K562 (cell line): ENCODE measurements around the gene WDR90. TPM values are rescaled to one million over a fixed set of nuclear protein-coding genes. Genes with fewer than 3 reads are reported as not detected.

Experiments
- ELF2 ChIP-seq: fragments of 250-450 bp; sonication (Bioruptor Pico); IDR thresholded peaks from 2 replicates; pipeline ENCODE4 v1.5.0; 2021; ENCODE audit warnings: mild to moderate bottlenecking
- HMGXB4 ChIP-seq: sonication (generic); formaldehyde crosslinking; IDR thresholded peaks from 2 replicates; pipeline ENCODE4 v1.8.1; 2023; ENCODE audit warnings: mild to moderate bottlenecking, missing genetic modification reagents
- JUND ChIP-seq, 2 experiments: IDR thresholded peaks; 2 replicates in 1 of 2; 3 replicates in 1 of 2; pipeline ENCODE4 v1.6.1; 2011; ENCODE audit warnings: borderline replicate concordance in 2 of 2, low read depth in 2 of 2, low read length in 2 of 2, improper control_type of control experiment in 1 of 2, missing biosample characterization in 1 of 2, missing genetic modification characterization in 1 of 2, missing genetic modification reagents in 1 of 2
- KDM2B ChIP-seq: fragments of 250-450 bp; sonication (Bioruptor Pico); IDR thresholded peaks from 2 replicates; pipeline ENCODE4 v1.8.0; 2021; ENCODE audit warnings: mild to moderate bottlenecking, moderate library complexity
- MYBL2 ChIP-seq, 2 experiments: fragments of 450-650 bp in 1 of 2; sonication (generic) in 1 of 2; formaldehyde crosslinking in 1 of 2; IDR thresholded peaks; 2 replicates each; pipeline versions ENCODE4 v1.6.1 to v1.8.1; 2017 to 2022; ENCODE audit warnings: borderline replicate concordance in 1 of 2, inconsistent platforms in 1 of 2, low read depth in 1 of 2, mild to moderate bottlenecking in 1 of 2, missing genetic modification reagents in 1 of 2, moderate library complexity in 1 of 2
- NFXL1 ChIP-seq: fragments of 450-650 bp; formaldehyde crosslinking; IDR thresholded peaks from 2 replicates; pipeline ENCODE4 v1.4.0; 2021; ENCODE audit warnings: mild to moderate bottlenecking
- PCBP1 ChIP-seq: fragments of 200-400 bp; formaldehyde crosslinking; IDR thresholded peaks from 2 replicates; pipeline ENCODE4 v1.6.1; 2018; ENCODE audit warnings: mild to moderate bottlenecking, low read depth, low read length; ENCODE audit not compliant: poor library complexity, severe bottlenecking
- RCOR1 ChIP-seq, 2 experiments: IDR thresholded peaks; 2 replicates each; pipeline ENCODE4 v1.6.1; 2012; ENCODE audit warnings: low read depth in 2 of 2, low read length in 2 of 2, borderline replicate concordance in 1 of 2, improper control_type of control experiment in 1 of 2
- THRA ChIP-seq: fragments of 450-650 bp; IDR thresholded peaks from 2 replicates; pipeline ENCODE4 v1.6.1; 2017; ENCODE audit warnings: mild to moderate bottlenecking, moderate library complexity
- TOE1 ChIP-seq, 2 experiments: fragments of 450-650 bp in 1 of 2; sonication (generic) in 1 of 2; formaldehyde crosslinking in 1 of 2; IDR thresholded peaks; 2 replicates each; pipeline versions ENCODE4 v1.7.1 to v1.8.0; 2016 to 2022; ENCODE audit warnings: borderline replicate concordance in 2 of 2, mild to moderate bottlenecking in 2 of 2, antibody characterized with exemption in 1 of 2, inconsistent platforms in 1 of 2, low read depth in 1 of 2, missing genetic modification reagents in 1 of 2, moderate library complexity in 1 of 2
- VEZF1 ChIP-seq: fragments of 200-800 bp; sonication (Bioruptor generic); IDR thresholded peaks from 2 replicates; pipeline ENCODE4 v1.6.1; 2017; ENCODE audit warnings: missing genetic modification characterization, missing compliant biosample characterization
- ZBTB1 ChIP-seq: sonication (generic); formaldehyde crosslinking; IDR thresholded peaks from 2 replicates; pipeline ENCODE4 v1.8.1; 2023; ENCODE audit warnings: missing genetic modification reagents, low read depth, mild to moderate bottlenecking, borderline replicate concordance
- polyA plus RNA-seq, 8 experiments: library from polyadenylated mRNA; depleted of rRNA in 4 of 8; stranded (reverse) in 5 of 8; unstranded in 3 of 8; fragments of >200 nt; fragmentation: Nextera tagmentation in 2 of 8; fragmentation: Illumina TruSeq in 1 of 8; extraction: Ambion mirVana in 2 of 8; extraction: Trizol in 1 of 8; gene quantifications; 2 replicates each; pipeline versions ENCODE4 v1.2.1 to v1.2.3, GENCODE V29; 2011 to 2014; ENCODE audit warnings: inconsistent platforms in 1 of 8, missing spikeins in 1 of 8
- total RNA-seq, 7 experiments: library from RNA; depleted of rRNA in 6 of 7; stranded (reverse); fragments of >200 nt in 6 of 7; fragmentation: Illumina TruSeq in 2 of 7; extraction: Trizol in 2 of 7; gene quantifications; 2 replicates each; pipeline versions ENCODE4 v1.2.1 to v1.2.3, GENCODE V29; 2011 to 2021; ENCODE audit warnings: low replicate concordance in 1 of 7
- TF ChIP-seq, protein P1 (sequence below): fragments of 250-450 bp; sonication (Bioruptor Pico); IDR thresholded peaks from 2 replicates; pipeline ENCODE4 v1.4.0; 2020
- TF ChIP-seq, protein P2 (sequence below): sonication (generic); formaldehyde crosslinking; IDR thresholded peaks from 2 replicates; pipeline ENCODE4 v1.8.0; 2022; ENCODE audit warnings: missing genetic modification reagents, mild to moderate bottlenecking, moderate library complexity, borderline replicate concordance
- TF ChIP-seq, protein P3 (sequence below): sonication (generic); formaldehyde crosslinking; IDR thresholded peaks from 2 replicates; pipeline ENCODE4 v1.9.0; 2022; ENCODE audit warnings: mild to moderate bottlenecking, missing genetic modification reagents

WDR90 gene
- total and polyA plus RNA-seq, 9 of the 15 experiments (the other 6 are each of a cell fraction or from before 2014, with no cell fraction given): 0.44 to 12.6 (median 3.3) TPM

GRCh38 chr16:642189-643049 lies 6.7 kb upstream of the WDR90 start (continued):
- TF ChIP-seq VEZF1 (CRISPR knock-in tag): peak; percentile 90
- TF ChIP-seq KDM2B (CRISPR knock-in tag): peak; percentile 17; the same call in 1 of the 2 replicates
- TF ChIP-seq THRA: no peak
- TF ChIP-seq ZBTB1: peak; percentile 11; the same call in 1 of the 2 replicates
- TF ChIP-seq, protein P1, sequence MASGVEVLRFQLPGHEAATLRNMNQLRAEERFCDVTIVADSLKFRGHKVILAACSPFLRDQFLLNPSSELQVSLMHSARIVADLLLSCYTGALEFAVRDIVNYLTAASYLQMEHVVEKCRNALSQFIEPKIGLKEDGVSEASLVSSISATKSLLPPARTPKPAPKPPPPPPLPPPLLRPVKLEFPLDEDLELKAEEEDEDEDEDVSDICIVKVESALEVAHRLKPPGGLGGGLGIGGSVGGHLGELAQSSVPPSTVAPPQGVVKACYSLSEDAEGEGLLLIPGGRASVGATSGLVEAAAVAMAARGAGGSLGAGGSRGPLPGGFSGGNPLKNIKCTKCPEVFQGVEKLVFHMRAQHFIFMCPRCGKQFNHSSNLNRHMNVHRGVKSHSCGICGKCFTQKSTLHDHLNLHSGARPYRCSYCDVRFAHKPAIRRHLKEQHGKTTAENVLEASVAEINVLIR (CRISPR knock-in tag): no peak
- no peak for TF ChIP-seq TOE1 (IDR thresholded peaks at IDR 0.05; ENCODE audit: borderline replicate concordance)
- 0 out of 2 replicates have a peak, but pooled peaks have one; percentile 46 for TF ChIP-seq TOE1 (CRISPR knock-in tag; IDR thresholded peaks at IDR 0.05; ENCODE audit: borderline replicate concordance, low read depth)
- no peak for TF ChIP-seq PCBP1
- peak; percentile 60; the same call in 1 of the 2 replicates for TF ChIP-seq ELF2
- no peak for TF ChIP-seq NFXL1 (CRISPR knock-in tag)
- TF ChIP-seq, protein P2, sequence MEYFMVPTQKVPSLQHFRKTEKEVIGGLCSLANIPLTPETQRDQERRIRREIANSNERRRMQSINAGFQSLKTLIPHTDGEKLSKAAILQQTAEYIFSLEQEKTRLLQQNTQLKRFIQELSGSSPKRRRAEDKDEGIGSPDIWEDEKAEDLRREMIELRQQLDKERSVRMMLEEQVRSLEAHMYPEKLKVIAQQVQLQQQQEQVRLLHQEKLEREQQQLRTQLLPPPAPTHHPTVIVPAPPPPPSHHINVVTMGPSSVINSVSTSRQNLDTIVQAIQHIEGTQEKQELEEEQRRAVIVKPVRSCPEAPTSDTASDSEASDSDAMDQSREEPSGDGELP: peak; percentile 43; the same call in 1 of the 2 replicates
- no peak for TF ChIP-seq MYBL2 (IDR thresholded peaks at IDR 0.05; ENCODE audit: low read depth)
- no peak for TF ChIP-seq MYBL2 (CRISPR knock-in tag; IDR thresholded peaks at IDR 0.05; ENCODE audit: borderline replicate concordance)
- TF ChIP-seq JUND (IDR thresholded peaks at IDR 0.05; ENCODE audit: borderline replicate concordance, low read depth, low read length): no peak
- no peak for TF ChIP-seq JUND (tag; IDR thresholded peaks at IDR 0.05; ENCODE audit: borderline replicate concordance, low read depth, low read length)
- no peak for TF ChIP-seq RCOR1 (IDR thresholded peaks at IDR 0.05; ENCODE audit: borderline replicate concordance in 1 of 2, low read depth in 2 of 2, low read length in 2 of 2)
- TF ChIP-seq HMGXB4: peak; percentile 41; the same call in 1 of the 2 replicates
- TF ChIP-seq, protein P3, sequence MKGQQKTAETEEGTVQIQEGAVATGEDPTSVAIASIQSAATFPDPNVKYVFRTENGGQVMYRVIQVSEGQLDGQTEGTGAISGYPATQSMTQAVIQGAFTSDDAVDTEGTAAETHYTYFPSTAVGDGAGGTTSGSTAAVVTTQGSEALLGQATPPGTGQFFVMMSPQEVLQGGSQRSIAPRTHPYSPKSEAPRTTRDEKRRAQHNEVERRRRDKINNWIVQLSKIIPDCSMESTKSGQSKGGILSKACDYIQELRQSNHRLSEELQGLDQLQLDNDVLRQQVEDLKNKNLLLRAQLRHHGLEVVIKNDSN (CRISPR knock-in tag): peak; percentile 56
